HEK293 (cell line): Measurements from ENCODE around the gene RPTN.

Source experiments
- REPIN1 ChIP-seq: fragments of 450-650 bp; formaldehyde crosslinking; IDR thresholded peaks from 2 replicates; pipeline ENCODE4 v1.5.1; 2017; ENCODE audit warnings: missing biosample characterization, missing genetic modification characterization, low read depth
- ZNF138 ChIP-seq: fragments of 450-650 bp; formaldehyde crosslinking; IDR thresholded peaks from 2 replicates; pipeline ENCODE4 v1.5.1; 2016; ENCODE audit warnings: missing biosample characterization, missing genetic modification characterization, borderline replicate concordance
- ZNF19 ChIP-seq: fragments of 450-650 bp; formaldehyde crosslinking; IDR thresholded peaks from 2 replicates; pipeline ENCODE4; 2016; ENCODE audit warnings: missing biosample characterization, missing genetic modification characterization, low read depth
- ZNF776 ChIP-seq: fragments of 450-650 bp; formaldehyde crosslinking; IDR thresholded peaks from 2 replicates; pipeline ENCODE4 v1.5.0; 2017; ENCODE audit warnings: missing biosample characterization, missing genetic modification characterization, borderline replicate concordance
- ZNF792 ChIP-seq: fragments of 450-650 bp; formaldehyde crosslinking; IDR thresholded peaks from 2 replicates; pipeline ENCODE4 v1.5.1; 2016; ENCODE audit warnings: missing biosample characterization, missing genetic modification characterization
- TF ChIP-seq, protein P1 (sequence below): fragments of 450-650 bp; formaldehyde crosslinking; IDR thresholded peaks from 2 replicates; pipeline ENCODE4 v1.5.1; 2016; ENCODE audit warnings: missing biosample characterization, missing genetic modification characterization
- TF ChIP-seq, protein P2 (sequence below): fragments of 450-650 bp; IDR thresholded peaks from 2 replicates; pipeline ENCODE4 v1.5.1; 2018; ENCODE audit warnings: missing biosample characterization, missing genetic modification characterization

DNA sequence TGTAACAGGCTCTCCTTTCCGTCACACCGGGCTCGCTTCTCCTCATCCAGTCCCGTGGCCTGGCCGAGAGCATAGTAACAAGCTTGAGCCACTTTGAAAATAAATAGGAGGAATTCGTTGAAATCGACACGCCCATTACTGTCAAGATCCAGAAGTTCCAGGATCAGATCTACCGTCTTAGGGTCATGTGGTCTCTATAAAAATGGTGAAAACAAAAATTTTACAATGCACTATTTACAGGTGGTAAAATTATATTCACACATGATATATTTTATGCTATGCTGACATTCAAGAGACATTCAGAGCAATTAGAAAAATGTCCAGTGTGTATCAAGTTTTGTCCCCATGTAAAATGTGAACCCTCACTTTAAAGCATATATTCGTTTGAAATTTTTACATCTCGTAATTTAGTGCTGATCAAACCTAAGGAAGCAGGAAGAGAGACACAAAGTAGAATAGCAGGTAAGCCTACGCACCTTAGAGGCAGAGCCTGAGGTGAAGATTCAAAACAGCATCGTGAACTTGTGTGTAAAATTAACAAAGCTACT is 46.1 kb downstream of the RPTN start:
- TF ChIP-seq, protein P1, sequence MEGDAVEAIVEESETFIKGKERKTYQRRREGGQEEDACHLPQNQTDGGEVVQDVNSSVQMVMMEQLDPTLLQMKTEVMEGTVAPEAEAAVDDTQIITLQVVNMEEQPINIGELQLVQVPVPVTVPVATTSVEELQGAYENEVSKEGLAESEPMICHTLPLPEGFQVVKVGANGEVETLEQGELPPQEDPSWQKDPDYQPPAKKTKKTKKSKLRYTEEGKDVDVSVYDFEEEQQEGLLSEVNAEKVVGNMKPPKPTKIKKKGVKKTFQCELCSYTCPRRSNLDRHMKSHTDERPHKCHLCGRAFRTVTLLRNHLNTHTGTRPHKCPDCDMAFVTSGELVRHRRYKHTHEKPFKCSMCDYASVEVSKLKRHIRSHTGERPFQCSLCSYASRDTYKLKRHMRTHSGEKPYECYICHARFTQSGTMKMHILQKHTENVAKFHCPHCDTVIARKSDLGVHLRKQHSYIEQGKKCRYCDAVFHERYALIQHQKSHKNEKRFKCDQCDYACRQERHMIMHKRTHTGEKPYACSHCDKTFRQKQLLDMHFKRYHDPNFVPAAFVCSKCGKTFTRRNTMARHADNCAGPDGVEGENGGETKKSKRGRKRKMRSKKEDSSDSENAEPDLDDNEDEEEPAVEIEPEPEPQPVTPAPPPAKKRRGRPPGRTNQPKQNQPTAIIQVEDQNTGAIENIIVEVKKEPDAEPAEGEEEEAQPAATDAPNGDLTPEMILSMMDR (tag by site-specific recombination): no peak
- TF ChIP-seq REPIN1 (tag by site-specific recombination) (no peak), ZNF776 (tag by site-specific recombination) (no peak), ZNF138 (tag by site-specific recombination) (no peak), ZNF19 (tag by site-specific recombination) (no peak), ZNF792 (no peak)
- TF ChIP-seq, protein P2, sequence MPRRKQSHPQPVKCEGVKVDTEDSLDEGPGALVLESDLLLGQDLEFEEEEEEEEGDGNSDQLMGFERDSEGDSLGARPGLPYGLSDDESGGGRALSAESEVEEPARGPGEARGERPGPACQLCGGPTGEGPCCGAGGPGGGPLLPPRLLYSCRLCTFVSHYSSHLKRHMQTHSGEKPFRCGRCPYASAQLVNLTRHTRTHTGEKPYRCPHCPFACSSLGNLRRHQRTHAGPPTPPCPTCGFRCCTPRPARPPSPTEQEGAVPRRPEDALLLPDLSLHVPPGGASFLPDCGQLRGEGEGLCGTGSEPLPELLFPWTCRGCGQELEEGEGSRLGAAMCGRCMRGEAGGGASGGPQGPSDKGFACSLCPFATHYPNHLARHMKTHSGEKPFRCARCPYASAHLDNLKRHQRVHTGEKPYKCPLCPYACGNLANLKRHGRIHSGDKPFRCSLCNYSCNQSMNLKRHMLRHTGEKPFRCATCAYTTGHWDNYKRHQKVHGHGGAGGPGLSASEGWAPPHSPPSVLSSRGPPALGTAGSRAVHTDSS: no peak
